ENCODE data around the gene SLCO2B1. TPM values are rescaled to one million over a fixed set of nuclear protein-coding genes. Genes with fewer than 3 reads are reported as not detected.

SLCO2B1 gene
- total RNA-seq, 2 experiments from 2014 or later = not detected

GRCh38 chr11:75182664-75183063 is 31.8 kb downstream of the SLCO2B1 start:
- no peaks in the 10 kb centered on the region for H3K36me3 Mint-ChIP-seq (ENCODE audit: low read depth)
- intact Hi-C loops (cut with micrococcal nuclease) = no loop called here
- ChIA-PET CTCF (interaction anchor here (1.7 to 4.8 kb wide), 2 partner anchors 22 to 41 kb away, joined by 4 to 25 read pairs; no protein-coding TSS in a partner anchor), POLR2A (no interaction called here)
- DNase-seq (no peak), ATAC-seq (no peak)
- H3K4me1 Mint-ChIP-seq (ENCODE audit: low read depth) = no peaks in the 10 kb centered on the region
- H3K27ac Mint-ChIP-seq = no peak overlapping the region
- no peak for TF ChIP-seq CTCF (IDR thresholded peaks at IDR 0.05)
- peaks cover 2% of the 10 kb centered on the region for H3K27me3 Mint-ChIP-seq
- no peak overlapping the region for H3K4me3 Mint-ChIP-seq
- no peaks in the 10 kb centered on the region for H3K9me3 Mint-ChIP-seq

GRCh38 chr11:75184051-75184450 is 33.1 kb downstream of the SLCO2B1 start:
- intact Hi-C loops (cut with micrococcal nuclease) = no loop called here
- no peak overlapping the region for H3K4me3 Mint-ChIP-seq
- H3K27me3 Mint-ChIP-seq = peaks cover 2% of the 10 kb centered on the region
- H3K27ac Mint-ChIP-seq = no peak overlapping the region
- H3K4me1 Mint-ChIP-seq (ENCODE audit: low read depth) = no peaks in the 10 kb centered on the region
- ChIA-PET CTCF (interaction anchor here (0.8 to 4.8 kb wide), 4 partner anchors 20 to 65 kb away, joined by 3 to 25 read pairs (median 4); no protein-coding TSS in a partner anchor), POLR2A (no interaction called here)
- DNase-seq = no peak
- no peaks in the 10 kb centered on the region for H3K36me3 Mint-ChIP-seq (ENCODE audit: low read depth)
- TF ChIP-seq CTCF (IDR thresholded peaks at IDR 0.05) = no peak
- no peak for ATAC-seq
- no peaks in the 10 kb centered on the region for H3K9me3 Mint-ChIP-seq

- H3K4me1 Mint-ChIP-seq (ENCODE audit: low read depth) = no peaks in the 10 kb centered on the region
- H3K27ac Mint-ChIP-seq = no peak overlapping the region
- no peak overlapping the region for H3K4me3 Mint-ChIP-seq
- CTCF ChIA-PET = interaction anchor here (0.8 to 2.1 kb wide), 3 partner anchors 20 to 64 kb away, joined by 3 to 7 read pairs (median 4); no protein-coding TSS in a partner anchor
- H3K9me3 Mint-ChIP-seq = no peaks in the 10 kb centered on the region
- DNase-seq = no peak
- no peak for ATAC-seq
- H3K36me3 Mint-ChIP-seq (ENCODE audit: low read depth) = no peaks in the 10 kb centered on the region
- intact Hi-C loops (cut with micrococcal nuclease) = no loop called here
- TF ChIP-seq CTCF (IDR thresholded peaks at IDR 0.05) = no peak
- peaks cover 2% of the 10 kb centered on the region for H3K27me3 Mint-ChIP-seq
- POLR2A ChIA-PET = no interaction called here
Observed at GRCh38 chr11:75184757-75185425, 34.0 kb downstream of the SLCO2B1 start.

GRCh38 chr11:75185866-75186265 is 35.0 kb downstream of the SLCO2B1 start:
- H3K27ac Mint-ChIP-seq = no peak overlapping the region
- H3K36me3 Mint-ChIP-seq (ENCODE audit: low read depth) = no peaks in the 10 kb centered on the region
- intact Hi-C loops (cut with micrococcal nuclease) = no loop called here
- ChIA-PET POLR2A (no interaction called here), CTCF (interaction anchor here (0.8 to 2.1 kb wide), 2 partner anchors 19 to 55 kb away, joined by 3 to 7 read pairs; no protein-coding TSS in a partner anchor)
- H3K4me1 Mint-ChIP-seq (ENCODE audit: low read depth) = no peaks in the 10 kb centered on the region
- no peak for DNase-seq
- no peaks in the 10 kb centered on the region for H3K9me3 Mint-ChIP-seq
- H3K27me3 Mint-ChIP-seq = peaks cover 2% of the 10 kb centered on the region
- H3K4me3 Mint-ChIP-seq = no peak overlapping the region
- no peak for ATAC-seq
- no peak for TF ChIP-seq CTCF (IDR thresholded peaks at IDR 0.05)

GRCh38 chr11:75186999-75187398 is 36.1 kb downstream of the SLCO2B1 start:
- TF ChIP-seq CTCF (IDR thresholded peaks at IDR 0.05) = no peak
- ChIA-PET CTCF (interaction anchor here (2.1 kb wide), 1 partner anchor 18 kb away, joined by 7 read pairs; no protein-coding TSS in a partner anchor), POLR2A (no interaction called here)
- Mint-ChIP-seq H3K9me3 (no peaks in the 10 kb centered on the region), H3K27ac (no peak overlapping the region), H3K27me3 (peaks cover 2% of the 10 kb centered on the region), H3K36me3 (ENCODE audit: low read depth) (no peaks in the 10 kb centered on the region), H3K4me1 (ENCODE audit: low read depth) (no peaks in the 10 kb centered on the region), H3K4me3 (no peak overlapping the region)
- intact Hi-C loops (cut with micrococcal nuclease) = no loop called here
- DNase-seq (no peak), ATAC-seq (no peak)
